ENCODE measurements around the gene BEX5.
"Not testable (repeated sequence)": the region's sequence is repeated elsewhere in the genome, so short reads cannot be mapped to it uniquely, and the experiment has no call there.

Gene BEX5

GRCh38 chrX:102155806-102156179 lies at the start of gene BEX5:
BEX5 (minus strand) TSS chrX:102155977; CDS start chrX:102154265, 1,712 bp downstream.
- Histone ChIP-seq H4K20me1 (no peaks in the 10 kb centered on the region), H3K9ac (no peak within 1 kb of the TSS)
- no peak for TF ChIP-seq Cebpa-rat (IDR thresholded peaks at IDR 0.05)

DNA sequence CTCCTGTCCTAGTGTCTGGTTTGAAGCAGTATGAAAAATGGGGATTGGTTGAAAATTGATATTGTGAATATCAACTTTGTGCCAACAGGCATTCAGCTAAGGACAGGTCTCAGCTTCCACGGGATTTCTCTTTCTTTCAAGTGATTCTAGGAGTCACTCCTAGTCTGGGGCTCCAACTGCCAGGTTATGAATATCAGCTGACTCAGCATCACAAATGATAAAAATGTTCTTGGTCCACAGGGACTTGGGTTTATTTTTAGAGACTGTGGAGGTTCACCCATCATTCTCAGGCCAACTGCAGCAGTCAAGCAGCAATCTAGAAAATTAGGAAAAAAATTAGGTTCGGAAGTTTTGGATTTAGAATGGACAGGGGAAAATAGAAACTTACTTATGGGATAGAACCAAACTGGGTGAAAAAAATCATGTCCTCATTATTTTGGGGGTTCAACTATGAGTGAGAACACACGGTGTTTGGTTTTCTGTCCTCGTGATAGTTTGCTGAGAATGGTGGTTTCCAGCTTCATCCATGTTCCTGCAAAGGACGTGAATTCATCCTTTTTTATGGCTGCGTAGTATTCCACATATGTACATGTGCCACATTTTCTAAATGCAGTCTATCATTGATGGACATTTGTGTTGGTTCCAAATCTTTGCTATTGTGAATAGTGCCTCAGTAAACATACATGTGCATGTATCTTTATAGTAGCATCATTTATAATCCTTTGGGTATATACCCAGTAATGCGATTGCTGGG lies 30.4 kb upstream of the BEX5 start:
- Histone ChIP-seq H3K36me3 (no peaks in the 10 kb centered on the region), H3K27me3 (no peaks in the 10 kb centered on the region), H3K4me1 (no peaks in the 10 kb centered on the region), H3K4me3 (no peak overlapping the region), H3K27ac (no peak overlapping the region), H4K20me1 (no peaks in the 10 kb centered on the region), H3K9me3 (peaks cover 18% of the 10 kb centered on the region), H3K9ac (no peak overlapping the region), H3K4me2 (no peak overlapping the region)
- TF ChIP-seq Cebpa-rat (IDR thresholded peaks at IDR 0.05), result no peak

More at GRCh38 chrX:102155806-102156179, at the start of gene BEX5:
- H3K4me2 ChIP-seq, result no peak within 1 kb of the TSS
- H3K4me1 ChIP-seq, result no peaks in the 10 kb centered on the region
- no peaks in the 10 kb centered on the region for H3K36me3 ChIP-seq
- H3K4me3 ChIP-seq, result no peak within 1 kb of the TSS
- H3K27ac ChIP-seq, result no peak within 1 kb of the TSS
- H3K27me3 ChIP-seq, result no peaks in the 10 kb centered on the region
- peaks cover 12% of the 10 kb centered on the region for H3K9me3 ChIP-seq

DNA sequence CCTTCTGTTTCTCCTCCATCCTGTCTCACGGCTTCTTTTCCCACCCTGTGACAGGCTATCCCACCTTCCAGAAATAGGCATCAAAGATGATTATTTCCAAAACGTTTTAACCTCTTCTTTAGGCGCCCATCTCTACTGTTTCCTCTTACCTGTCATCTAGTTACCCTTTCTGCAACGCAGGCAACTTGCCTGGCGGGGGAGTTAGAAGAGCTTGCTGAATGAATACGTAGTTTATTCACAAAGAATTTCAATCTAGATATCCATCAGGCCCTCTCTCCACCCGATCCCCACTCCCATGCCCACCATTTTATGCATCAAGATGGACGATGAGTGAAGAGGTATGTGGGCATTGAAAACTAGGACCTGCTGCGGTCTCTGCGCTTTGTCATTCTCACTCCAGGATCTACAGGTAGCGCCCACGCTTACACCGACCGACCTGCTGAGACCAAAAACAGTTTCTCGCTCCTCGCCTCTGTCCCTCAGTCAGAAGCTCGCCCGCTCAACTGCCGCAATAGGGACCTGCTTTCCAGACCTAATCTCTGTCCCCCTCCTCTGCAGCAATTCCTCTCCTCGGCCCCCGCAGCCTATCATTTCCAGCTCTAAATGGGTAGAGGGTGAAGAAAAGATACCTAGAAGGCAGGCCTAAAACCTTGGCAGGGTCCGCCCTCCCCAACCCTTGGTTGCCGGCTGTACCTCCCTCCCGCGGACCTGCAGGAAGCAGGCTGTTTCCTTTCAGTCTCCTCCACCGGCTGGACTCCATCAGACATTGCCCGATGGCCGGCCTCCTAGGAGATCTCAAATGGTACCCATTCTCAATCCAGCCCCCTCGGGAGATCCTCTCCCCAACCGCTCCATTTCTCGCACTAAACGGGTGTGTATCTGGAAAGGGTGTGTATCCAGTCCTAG lies 624 bp downstream of the BEX5 start:
- Histone ChIP-seq H3K27me3 (no peaks in the 10 kb centered on the region), H3K4me2 (no peak overlapping the region), H3K27ac (no peak overlapping the region), H3K4me3 (no peak overlapping the region), H3K9ac (no peak overlapping the region), H3K36me3 (no peaks in the 10 kb centered on the region), H4K20me1 (no peaks in the 10 kb centered on the region), H3K4me1 (no peaks in the 10 kb centered on the region), H3K9me3 (peaks cover 12% of the 10 kb centered on the region)
- no peak for TF ChIP-seq Cebpa-rat (IDR thresholded peaks at IDR 0.05)

- H3K4me1 ChIP-seq, result no peaks in the 10 kb centered on the region
- H4K20me1 ChIP-seq, result no peaks in the 10 kb centered on the region
- H3K4me2 ChIP-seq, result no peak overlapping the region
- no peaks in the 10 kb centered on the region for H3K27me3 ChIP-seq
- no peak overlapping the region for H3K27ac ChIP-seq
- no peaks in the 10 kb centered on the region for H3K36me3 ChIP-seq
- no peak overlapping the region for H3K9ac ChIP-seq
- TF ChIP-seq Cebpa-rat (IDR thresholded peaks at IDR 0.05), result no peak
- peaks cover 12% of the 10 kb centered on the region for H3K9me3 ChIP-seq
- H3K4me3 ChIP-seq, result no peak overlapping the region
These were observed 1.4 kb downstream of the BEX5 start for GRCh38 chrX:102154218-102154860.

- H4K20me1 ChIP-seq, H3K4me2 ChIP-seq: not testable (repeated sequence)
These were observed 13.5 kb downstream of the BEX5 start, which contains the start of gene TCEAL6 for GRCh38 chrX:102142274-102142673. TCEAL6 (minus strand) TSS chrX:102142481.

GRCh38 chrX:102141631-102142030 lies 14.1 kb downstream of the BEX5 start:
- H3K36me3 ChIP-seq, H3K4me1 ChIP-seq, H3K27ac ChIP-seq, H3K4me3 ChIP-seq, H3K9ac ChIP-seq, H3K27me3 ChIP-seq, H3K4me2 ChIP-seq, H4K20me1 ChIP-seq, H3K9me3 ChIP-seq: not testable (repeated sequence)

More at GRCh38 chrX:102142274-102142673, 13.5 kb downstream of the BEX5 start, which contains the start of gene TCEAL6:
- not testable (repeated sequence) for H3K36me3 ChIP-seq, H3K27ac ChIP-seq, H3K4me1 ChIP-seq, H3K9me3 ChIP-seq, H3K9ac ChIP-seq, H3K4me3 ChIP-seq, H3K27me3 ChIP-seq

GRCh38 chrX:102140876-102141275 lies 14.9 kb downstream of the BEX5 start:
- not testable (repeated sequence) for H3K9ac ChIP-seq, H3K27ac ChIP-seq

DNA sequence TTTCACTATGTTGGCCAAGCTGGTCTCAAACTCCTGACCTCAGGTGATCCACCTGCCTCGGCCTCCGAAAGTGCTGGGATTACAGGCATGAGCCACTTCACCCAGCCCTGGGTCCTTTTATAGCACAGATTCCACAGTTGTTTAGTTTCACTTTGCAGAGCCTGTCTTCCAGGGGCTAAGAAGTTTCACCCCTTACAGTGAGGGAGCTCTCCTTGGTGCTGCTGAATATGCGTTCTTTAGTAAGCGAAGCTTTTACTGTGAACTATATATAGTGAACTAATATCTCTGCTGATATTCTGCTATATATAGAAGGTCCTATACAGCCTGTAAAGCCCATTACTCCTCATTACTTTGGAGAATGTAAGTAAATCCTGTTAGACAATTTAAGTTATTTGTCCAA lies 17.7 kb downstream of the BEX5 start:
- no peaks in the 10 kb centered on the region for H3K9me3 ChIP-seq
- no peak overlapping the region for H3K4me2 ChIP-seq
- no peaks in the 10 kb centered on the region for H3K36me3 ChIP-seq
- H3K27me3 ChIP-seq, result no peaks in the 10 kb centered on the region
- H4K20me1 ChIP-seq, result no peaks in the 10 kb centered on the region
- TF ChIP-seq Cebpa-rat (IDR thresholded peaks at IDR 0.05), result no peak
- H3K4me1 ChIP-seq, result no peaks in the 10 kb centered on the region
- H3K4me3 ChIP-seq, result no peak overlapping the region
- H3K27ac ChIP-seq, result no peak overlapping the region
- no peak overlapping the region for H3K9ac ChIP-seq

More at GRCh38 chrX:102140876-102141275, 14.9 kb downstream of the BEX5 start:
- H3K4me3 ChIP-seq, H3K4me1 ChIP-seq, H4K20me1 ChIP-seq, H3K36me3 ChIP-seq, H3K4me2 ChIP-seq, H3K27me3 ChIP-seq, H3K9me3 ChIP-seq: not testable (repeated sequence)

GRCh38 chrX:102129473-102129872 lies 26.3 kb downstream of the BEX5 start:
- H3K36me3 ChIP-seq, result no peaks in the 10 kb centered on the region

DNA sequence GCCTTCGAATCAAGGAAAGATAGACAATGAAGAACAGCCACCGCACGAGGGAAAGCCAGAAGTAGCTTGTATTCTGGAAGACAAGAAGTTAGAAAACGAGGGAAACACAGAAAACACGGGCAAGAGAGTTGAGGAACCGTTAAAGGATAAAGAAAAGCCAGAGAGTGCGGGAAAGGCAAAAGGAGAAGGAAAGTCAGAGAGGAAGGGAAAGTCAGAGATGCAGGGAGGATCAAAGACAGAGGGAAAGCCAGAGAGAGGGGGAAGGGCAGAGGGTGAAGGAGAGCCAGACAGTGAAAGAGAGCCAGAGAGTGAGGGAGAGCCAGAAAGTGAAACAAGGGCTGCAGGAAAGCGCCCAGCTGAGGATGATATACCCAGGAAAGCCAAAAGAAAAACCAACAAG lies 28.9 kb downstream of the BEX5 start:
- Histone ChIP-seq H3K27me3 (no peaks in the 10 kb centered on the region), H3K4me2 (no peak overlapping the region), H3K36me3 (no peaks in the 10 kb centered on the region)

More at GRCh38 chrX:102129473-102129872, 26.3 kb downstream of the BEX5 start:
- H4K20me1 ChIP-seq, result no peaks in the 10 kb centered on the region
- no peaks in the 10 kb centered on the region for H3K9me3 ChIP-seq
- H3K27me3 ChIP-seq, result no peaks in the 10 kb centered on the region
- no peak overlapping the region for H3K9ac ChIP-seq
- no peak overlapping the region for H3K4me3 ChIP-seq
- TF ChIP-seq Cebpa-rat (IDR thresholded peaks at IDR 0.05), result no peak
- H3K27ac ChIP-seq, result no peak overlapping the region
- H3K4me2 ChIP-seq, result no peak overlapping the region
- no peaks in the 10 kb centered on the region for H3K4me1 ChIP-seq

DNA sequence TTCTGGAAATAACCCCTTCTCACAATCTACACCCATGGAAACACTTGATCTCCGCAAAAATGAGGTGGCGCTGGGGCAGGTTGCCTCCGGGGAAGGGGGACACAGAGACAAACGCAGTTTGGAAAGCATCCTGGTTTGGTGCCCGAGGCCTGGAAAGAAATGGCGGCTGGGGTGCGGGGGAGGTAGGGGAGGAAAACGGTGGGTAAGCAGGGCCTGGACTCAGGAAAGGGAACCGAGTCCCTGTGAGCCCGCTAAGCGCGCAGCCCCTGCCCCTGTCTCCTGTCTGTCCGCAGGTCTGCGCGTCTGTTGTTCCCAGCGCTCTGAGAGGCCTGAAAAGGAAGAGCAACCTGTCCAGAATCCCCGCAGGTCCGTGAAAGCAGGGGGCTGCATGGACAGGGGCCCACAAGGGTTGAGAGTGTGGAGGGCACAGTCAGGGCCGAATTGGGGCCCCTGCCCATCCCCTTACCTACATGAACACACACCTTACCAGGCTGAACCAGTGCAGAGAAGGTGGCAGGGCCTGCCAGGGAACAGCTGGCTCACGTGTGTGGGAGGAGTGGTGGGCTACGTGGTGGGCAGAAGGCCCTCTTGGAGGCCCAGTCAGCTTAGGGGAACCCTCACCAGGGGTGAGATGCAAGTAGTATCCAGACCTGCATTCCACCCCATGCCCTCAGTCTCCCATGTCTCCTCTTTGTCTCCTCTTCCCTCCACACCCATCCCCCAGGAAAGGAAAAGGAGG lies 29.5 kb downstream of the BEX5 start:
- not testable (repeated sequence) for H3K4me3 ChIP-seq, H3K4me1 ChIP-seq, H4K20me1 ChIP-seq, H3K9me3 ChIP-seq, H3K27me3 ChIP-seq, H3K4me2 ChIP-seq, H3K9ac ChIP-seq, H3K27ac ChIP-seq, H3K36me3 ChIP-seq

More for the DNA sequence above, 28.9 kb downstream of the BEX5 start:
- Histone ChIP-seq H3K9me3 (no peaks in the 10 kb centered on the region), H3K9ac (no peak overlapping the region), H3K4me3 (no peak overlapping the region), H3K4me1 (no peaks in the 10 kb centered on the region), H4K20me1 (no peaks in the 10 kb centered on the region), H3K27ac (no peak overlapping the region)
- no peak for TF ChIP-seq Cebpa-rat (IDR thresholded peaks at IDR 0.05)

GRCh38 chrX:102125436-102125835 lies 30.3 kb downstream of the BEX5 start, which contains the start of gene TCEAL2:
TCEAL2 (plus strand) TSS chrX:102125679; CDS start chrX:102126831, 1,152 bp downstream.
- not testable (repeated sequence) for H3K4me1 ChIP-seq, H3K27me3 ChIP-seq, H3K4me2 ChIP-seq, H3K4me3 ChIP-seq, H4K20me1 ChIP-seq, H3K9me3 ChIP-seq, H3K27ac ChIP-seq, H3K36me3 ChIP-seq, H3K9ac ChIP-seq

GRCh38 chrX:102125014-102125413 lies 30.8 kb downstream of the BEX5 start:
- H3K9me3 ChIP-seq, H3K4me1 ChIP-seq, H3K27ac ChIP-seq, H3K36me3 ChIP-seq, H4K20me1 ChIP-seq, H3K4me2 ChIP-seq, H3K4me3 ChIP-seq, H3K9ac ChIP-seq, H3K27me3 ChIP-seq: not testable (repeated sequence)
